BJ (cell line): ENCODE results near the gene SLC7A7. TPM values are rescaled to one million over a fixed set of nuclear protein-coding genes. Genes with fewer than 3 reads are reported as not detected.
"Not testable (repeated sequence)": the region's sequence is repeated elsewhere in the genome, so short reads cannot be mapped to it uniquely, and the experiment has no call there.

Source experiments
- CTCF ChIA-PET: fragments of 350-600 bp; formaldehyde crosslinking; extraction: SDS; loops from one replicate; lab custom pipeline; 2021; ENCODE audit warnings: antibody characterized with exemption, inconsistent platforms; lab: Yijun Ruan, JAX
- POLR2A ChIA-PET: fragments of 300-600 bp; sonication (Branson Sonifier 250); formaldehyde crosslinking; extraction: SDS; loops from one replicate; lab custom pipeline; 2021; ENCODE audit warnings: antibody characterized with exemption; lab: Charles Lee
- DNase-seq: peaks from one replicate; pipeline ENCODE4 v3.0.0-alpha.2; 2011; ENCODE audit warnings: low read depth
- H3K27me3 ChIP-seq: 2 replicates; pipeline ENCODE4 v1.6.0; 2011; ENCODE audit warnings: low read length; ENCODE audit not compliant: control insufficient read depth, insufficient read depth
- H3K36me3 ChIP-seq: 2 replicates; pipeline ENCODE4 v1.5.1; 2011; ENCODE audit warnings: low read length; ENCODE audit not compliant: control insufficient read depth, insufficient read depth
- H3K4me3 ChIP-seq: 2 replicates; pipeline ENCODE4 v1.5.1; 2011; ENCODE audit warnings: low read depth, mild to moderate bottlenecking, control low read depth, low read length
- polyA plus RNA-seq: library from polyadenylated mRNA; depleted of rRNA; stranded (reverse); fragments of >200 nt; gene quantifications from 2 replicates; pipeline ENCODE4 v1.2.3, GENCODE V29; 2011
- TF ChIP-seq, protein P1 (sequence below): IDR thresholded peaks from 2 replicates; pipeline ENCODE4 v1.5.1; 2011; ENCODE audit warnings: low read depth, mild to moderate bottlenecking, control low read depth, inconsistent platforms, low read length, moderate library complexity; ENCODE audit not compliant: insufficient read depth

Gene SLC7A7
- polyA plus RNA-seq, 1 experiment, result 7.5 TPM

DNA sequence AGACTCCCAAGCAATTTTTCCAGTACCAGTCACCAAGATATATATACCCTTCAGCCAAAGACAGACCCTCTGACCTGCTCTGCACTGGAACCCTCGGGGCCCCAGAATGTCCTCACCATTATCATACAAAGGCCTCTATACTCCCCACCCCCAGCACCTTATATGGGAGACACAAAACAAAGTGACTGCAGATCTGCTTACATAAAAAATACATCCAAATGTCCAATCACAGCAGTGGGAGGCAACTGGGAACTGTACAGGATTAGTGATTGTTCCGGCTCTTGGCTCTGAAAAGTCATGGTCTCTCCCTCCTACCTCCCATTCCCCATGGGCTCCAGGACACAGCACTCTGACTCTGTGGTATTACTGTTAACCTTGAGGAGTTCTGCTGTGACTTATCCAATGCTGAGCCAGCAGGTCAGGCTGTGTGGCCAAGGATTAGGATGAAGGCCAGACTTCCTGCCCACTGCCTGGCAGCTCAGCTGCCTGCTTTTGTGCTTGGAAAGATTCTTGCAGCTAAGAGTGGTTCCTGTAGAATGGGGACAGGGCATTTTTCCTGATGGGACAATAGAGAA, 35.0 kb downstream of the SLC7A7 start:
- no peaks in the 10 kb centered on the region for H3K36me3 ChIP-seq
- TF ChIP-seq, protein P1, sequence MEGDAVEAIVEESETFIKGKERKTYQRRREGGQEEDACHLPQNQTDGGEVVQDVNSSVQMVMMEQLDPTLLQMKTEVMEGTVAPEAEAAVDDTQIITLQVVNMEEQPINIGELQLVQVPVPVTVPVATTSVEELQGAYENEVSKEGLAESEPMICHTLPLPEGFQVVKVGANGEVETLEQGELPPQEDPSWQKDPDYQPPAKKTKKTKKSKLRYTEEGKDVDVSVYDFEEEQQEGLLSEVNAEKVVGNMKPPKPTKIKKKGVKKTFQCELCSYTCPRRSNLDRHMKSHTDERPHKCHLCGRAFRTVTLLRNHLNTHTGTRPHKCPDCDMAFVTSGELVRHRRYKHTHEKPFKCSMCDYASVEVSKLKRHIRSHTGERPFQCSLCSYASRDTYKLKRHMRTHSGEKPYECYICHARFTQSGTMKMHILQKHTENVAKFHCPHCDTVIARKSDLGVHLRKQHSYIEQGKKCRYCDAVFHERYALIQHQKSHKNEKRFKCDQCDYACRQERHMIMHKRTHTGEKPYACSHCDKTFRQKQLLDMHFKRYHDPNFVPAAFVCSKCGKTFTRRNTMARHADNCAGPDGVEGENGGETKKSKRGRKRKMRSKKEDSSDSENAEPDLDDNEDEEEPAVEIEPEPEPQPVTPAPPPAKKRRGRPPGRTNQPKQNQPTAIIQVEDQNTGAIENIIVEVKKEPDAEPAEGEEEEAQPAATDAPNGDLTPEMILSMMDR, result no peak
- no peak overlapping the region for H3K4me3 ChIP-seq
- DNase-seq, result no peak
- ChIA-PET POLR2A (no interaction called here), CTCF (interaction anchor here (0.9 to 2.0 kb wide), 2 partner anchors 43 to 210 kb away, joined by 3 to 5 read pairs; no protein-coding TSS in a partner anchor)
- H3K27me3 ChIP-seq, result no peaks in the 10 kb centered on the region

DNA sequence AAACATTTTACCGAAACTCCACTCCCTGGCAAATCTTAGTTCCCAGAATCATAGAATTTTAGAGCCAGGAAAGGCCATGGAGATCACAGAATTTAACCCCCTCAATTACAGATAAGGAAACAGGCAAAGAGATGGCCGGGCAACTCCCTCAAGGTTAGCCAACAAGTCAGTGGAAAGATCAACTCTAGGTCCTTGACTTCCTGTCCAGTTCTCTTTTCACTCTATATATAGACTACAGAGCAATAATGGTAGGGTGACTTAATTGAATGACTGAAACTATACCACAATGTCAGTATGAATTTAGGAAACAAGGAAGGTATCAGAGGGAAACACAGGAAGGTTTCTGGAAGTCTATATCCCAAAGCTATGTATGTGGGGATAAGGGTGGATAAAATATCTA, 37.2 kb downstream of the SLC7A7 start:
- CTCF ChIA-PET, result interaction anchor here (0.8 to 1.9 kb wide), 2 partner anchors 13 to 44 kb away, joined by 3 to 7 read pairs; no protein-coding TSS in a partner anchor
- POLR2A ChIA-PET, result no interaction called here

DNA sequence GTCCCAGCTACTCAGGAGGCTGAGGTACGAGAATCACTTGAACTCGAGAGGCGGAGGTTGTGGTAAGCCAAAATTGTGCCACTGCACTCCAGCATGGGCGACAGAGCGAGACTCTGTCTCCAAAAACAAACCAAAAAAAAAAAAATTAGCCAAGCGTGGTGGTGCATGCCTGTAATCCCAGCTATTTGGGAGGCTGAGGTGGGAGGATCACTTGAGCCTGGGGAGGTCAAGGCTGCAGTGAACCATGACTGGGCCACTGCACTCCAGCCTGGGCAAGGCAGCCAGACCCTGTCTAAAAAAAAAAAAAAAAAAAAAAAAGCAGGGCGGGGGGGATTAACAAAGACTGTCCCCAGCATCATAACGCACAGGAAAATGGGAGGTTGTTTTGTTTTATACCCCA, 38.4 kb downstream of the SLC7A7 start:
- POLR2A ChIA-PET, H3K27me3 ChIP-seq, H3K36me3 ChIP-seq, DNase-seq, H3K4me3 ChIP-seq: not testable (repeated sequence)
- CTCF ChIA-PET, result interaction anchor here (1.9 kb wide), 1 partner anchor 45 kb away, joined by 7 read pairs; no protein-coding TSS in a partner anchor

More for the DNA sequence above, 37.2 kb downstream of the SLC7A7 start:
- no peak for DNase-seq
- Histone ChIP-seq H3K4me3 (no peak overlapping the region), H3K36me3 (no peaks in the 10 kb centered on the region), H3K27me3 (no peaks in the 10 kb centered on the region)
- TF ChIP-seq, protein P1, result no peak

DNA sequence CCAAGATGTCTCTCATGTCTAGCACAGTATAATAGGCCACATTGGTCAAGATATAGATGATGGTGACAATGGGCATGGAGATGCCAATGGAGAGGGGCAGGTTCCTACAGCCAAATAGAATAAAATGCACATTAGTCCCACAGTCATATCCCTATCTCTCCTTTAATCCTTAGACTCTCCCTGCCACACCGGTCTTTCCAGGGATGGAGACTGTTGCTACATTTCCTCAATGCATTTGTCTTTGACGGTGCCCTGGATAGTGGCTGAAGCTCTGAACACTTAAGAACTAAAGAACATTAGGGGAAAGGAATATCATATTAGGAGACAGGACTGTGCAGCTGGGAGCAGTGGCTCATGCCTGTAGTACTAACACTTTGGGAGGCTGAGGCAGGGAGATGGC, 39.0 kb downstream of the SLC7A7 start:
- H3K36me3 ChIP-seq, result no peaks in the 10 kb centered on the region; the same call in 1 of the 2 replicates
- ChIA-PET CTCF (no interaction called here), POLR2A (no interaction called here)
- no peaks in the 10 kb centered on the region for H3K27me3 ChIP-seq
- DNase-seq, result no peak
- H3K4me3 ChIP-seq, result no peak overlapping the region
- TF ChIP-seq, protein P1, result no peak

DNA sequence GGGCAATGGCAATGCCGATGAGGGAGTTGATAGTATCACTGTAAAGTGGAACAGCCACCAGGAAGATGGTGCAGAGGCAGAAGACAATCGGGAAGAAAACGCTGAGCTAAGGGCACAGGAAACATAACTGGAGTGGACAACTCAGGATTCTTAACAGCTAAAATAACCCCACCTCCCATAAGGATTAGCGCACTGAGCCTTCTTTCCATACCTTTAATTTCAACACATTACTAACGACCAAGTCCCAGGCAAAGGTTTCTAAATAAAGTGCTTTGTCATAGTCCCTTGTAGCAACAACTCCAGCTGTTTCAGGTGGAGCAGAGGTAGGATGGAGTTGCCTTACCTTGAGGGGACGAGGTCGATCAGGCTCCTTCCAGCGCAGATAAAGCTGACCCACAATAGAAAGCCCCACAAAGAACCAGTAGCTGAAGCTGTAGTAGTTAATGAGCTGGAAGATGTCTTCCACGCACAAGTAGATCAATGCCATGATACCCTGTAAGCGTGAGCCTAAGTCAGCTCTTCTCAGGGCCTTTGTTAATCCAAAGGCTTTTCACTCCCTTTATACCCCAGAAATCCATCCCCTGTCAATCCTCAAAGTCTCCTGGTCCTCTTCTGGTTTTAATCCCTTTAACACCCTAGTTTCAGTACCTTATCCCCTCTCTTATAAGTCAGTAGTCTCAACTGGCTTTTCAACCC, 41.1 kb downstream of the SLC7A7 start:
- Histone ChIP-seq H3K36me3 (peaks cover 13% of the 10 kb centered on the region), H3K4me3 (no peak overlapping the region), H3K27me3 (no peaks in the 10 kb centered on the region)
- ChIA-PET CTCF (interaction anchor here (1.0 to 2.1 kb wide), 5 partner anchors 13 to 204 kb away, joined by 3 to 6 read pairs (median 4); no protein-coding TSS in a partner anchor), POLR2A (no interaction called here)
- TF ChIP-seq, protein P1, result no peak
- DNase-seq, result no peak
